GM23338 (cell line): ENCODE measurements around the gene ZDHHC17. TPM values are rescaled to one million over a fixed set of nuclear protein-coding genes. Genes with fewer than 3 reads are reported as not detected.

ENCODE experiments used
- ATAC-seq: fragments of 200-7000 bp; cut with Tn5 transposase; 3 replicates; pipeline ENCODE4 v1.9.1; 2020
- DNase-seq: peaks from one replicate; pipeline ENCODE4 v3.0.0-alpha.2; 2015; ENCODE audit warnings: low spot score
- H2AFZ ChIP-seq: fragments of 200-600 bp; sonication (generic); 2 replicates; pipeline ENCODE4 v1.8.0; 2016; ENCODE audit warnings: antibody characterized with exemption, mild to moderate bottlenecking, moderate library complexity
- H3F3A ChIP-seq: fragments of 200-600 bp; sonication (generic); replicated peaks from 2 replicates; pipeline ENCODE4 v1.8.0; 2017; ENCODE audit warnings: antibody characterized with exemption, mixed run types, low read depth
- H3K27ac ChIP-seq: fragments of 200-600 bp; sonication (generic); 2 replicates; pipeline ENCODE4 v1.6.1; 2016; ENCODE audit warnings: low read depth
- H3K27me3 ChIP-seq: fragments of 200-600 bp; sonication (generic); 2 replicates; pipeline ENCODE4 v1.8.0; 2016; ENCODE audit warnings: mild to moderate bottlenecking, mixed run types, moderate library complexity; ENCODE audit not compliant: insufficient read depth
- H3K36me3 ChIP-seq: fragments of 200-600 bp; sonication (generic); 2 replicates; pipeline ENCODE4 v1.8.0; 2016; ENCODE audit warnings: mild to moderate bottlenecking; ENCODE audit not compliant: insufficient read depth
- H3K4me1 ChIP-seq: fragments of 200-600 bp; sonication (generic); 2 replicates; pipeline ENCODE4 v1.8.0; 2016; ENCODE audit warnings: mild to moderate bottlenecking, moderate library complexity; ENCODE audit not compliant: insufficient read depth
- H3K4me2 ChIP-seq: fragments of 200-600 bp; sonication (generic); 2 replicates; pipeline ENCODE4 v1.7.1; 2017; ENCODE audit warnings: mixed run types
- H3K4me3 ChIP-seq: fragments of 200-600 bp; sonication (generic); 2 replicates; pipeline ENCODE4 v1.6.1; 2016; ENCODE audit warnings: mixed run types
- H3K79me2 ChIP-seq: fragments of 200-600 bp; sonication (generic); replicated peaks from 2 replicates; pipeline ENCODE4 v1.8.0; 2017; ENCODE audit warnings: mild to moderate bottlenecking; ENCODE audit not compliant: insufficient read depth
- H3K9me2 ChIP-seq: fragments of 200-600 bp; sonication (generic); 2 replicates; pipeline ENCODE4 v1.8.0; 2017; ENCODE audit not compliant: insufficient read depth
- H4K20me1 ChIP-seq: fragments of 200-600 bp; sonication (generic); replicated peaks from 2 replicates; pipeline ENCODE4 v1.8.0; 2017; ENCODE audit warnings: mild to moderate bottlenecking; ENCODE audit not compliant: insufficient read depth
- H3K27ac Mint-ChIP-seq: 2 replicates; pipeline ENCODE4 v1.8.0; 2020; ENCODE audit warnings: inconsistent platforms, mild to moderate bottlenecking, moderate library complexity, mixed read lengths
- H3K27me3 Mint-ChIP-seq: 3 replicates; pipeline ENCODE4 v1.8.0; 2022; ENCODE audit warnings: low read depth, mild to moderate bottlenecking, moderate library complexity, mixed read lengths, inconsistent platforms; ENCODE audit not compliant: insufficient read depth, poor library complexity
- H3K36me3 Mint-ChIP-seq: 3 replicates; pipeline ENCODE4 v1.8.0; 2021; ENCODE audit warnings: low read depth, mild to moderate bottlenecking, inconsistent platforms, moderate library complexity, mixed read lengths
- H3K4me1 Mint-ChIP-seq: 3 replicates; pipeline ENCODE4 v1.8.0; 2020; ENCODE audit warnings: mild to moderate bottlenecking, inconsistent platforms, mixed read lengths
- H3K4me3 Mint-ChIP-seq: 3 replicates; pipeline ENCODE4 v1.8.0; 2021; ENCODE audit warnings: moderate library complexity, mild to moderate bottlenecking, inconsistent platforms, mixed read lengths
- H3K9me3 Mint-ChIP-seq: 3 replicates; pipeline ENCODE4 v1.8.0; 2020; ENCODE audit warnings: moderate library complexity, mild to moderate bottlenecking, inconsistent platforms, mixed read lengths
- CREB1 ChIP-seq: fragments of 250-450 bp; sonication (Bioruptor Pico); IDR thresholded peaks from 2 replicates; pipeline ENCODE4 v1.5.0; 2020; ENCODE audit warnings: low read depth, mild to moderate bottlenecking, moderate library complexity
- CTCF ChIP-seq, 2 experiments: fragments of 200-600 bp in 1 of 2; sonication (generic) in 1 of 2; conservative IDR thresholded peaks; 2 replicates each; pipeline versions ENCODE4 v1.5.1 to v1.6.1; 2016 to 2017; ENCODE audit warnings: antibody characterized with exemption in 2 of 2, low read depth in 2 of 2, mild to moderate bottlenecking in 2 of 2, moderate library complexity in 1 of 2
- ETS1 ChIP-seq: IDR thresholded peaks from 2 replicates; pipeline ENCODE4 v1.6.1; 2016; ENCODE audit warnings: antibody characterized with exemption
- EZH2phosphoT487 ChIP-seq: fragments of 200-600 bp; sonication (generic); IDR thresholded peaks from one replicate; pipeline ENCODE4 v1.8.1; 2018; ENCODE audit warnings: antibody characterized with exemption; ENCODE audit not compliant: unreplicated experiment
- JUNB ChIP-seq: IDR thresholded peaks from one replicate; pipeline ENCODE4 v1.6.1; 2016; ENCODE audit warnings: antibody characterized with exemption; ENCODE audit not compliant: unreplicated experiment
- POLR2AphosphoS5 ChIP-seq: IDR thresholded peaks from 2 replicates; pipeline ENCODE4 v1.6.1; 2016; ENCODE audit warnings: antibody characterized with exemption, low read depth
- REST ChIP-seq: IDR thresholded peaks from one replicate; pipeline ENCODE4 v1.6.1; 2018; ENCODE audit warnings: antibody characterized with exemption; ENCODE audit not compliant: unreplicated experiment
- STAT1 ChIP-seq: IDR thresholded peaks from one replicate; pipeline ENCODE4 v1.6.1; 2016; ENCODE audit warnings: antibody characterized with exemption; ENCODE audit not compliant: unreplicated experiment
- ZNF331 ChIP-seq: fragments of 250-450 bp; sonication (Bioruptor Pico); IDR thresholded peaks from 2 replicates; pipeline ENCODE4 v1.5.0; 2020; ENCODE audit warnings: low read depth, mild to moderate bottlenecking, moderate library complexity
- polyA plus RNA-seq: library from polyadenylated mRNA; unstranded; fragments of >200 nt; fragmentation: Nextera tagmentation; extraction: Ambion mirVana; gene quantifications from 2 replicates; pipeline ENCODE4 v1.2.1, GENCODE V29; 2016
- total RNA-seq: library from RNA; depleted of rRNA; stranded (reverse); fragments of >200 nt; shearing (Covaris generic); gene quantifications from 2 replicates; pipeline ENCODE4 v1.2.3, GENCODE V29; 2014

Gene ZDHHC17
- total and polyA plus RNA-seq, 2 experiments from 2014 or later: 15.7 to 43.5 TPM

- H3F3A ChIP-seq: peaks cover 3% of the 10 kb centered on the region; the same call in 1 of the 2 replicates
- no peaks in the 10 kb centered on the region for H3K9me3 Mint-ChIP-seq
- DNase-seq (peak; percentile 97), ATAC-seq (peak; percentile 88)
- H3K79me2 ChIP-seq: peaks cover 36% of the 10 kb centered on the region
- H3K4me1 Mint-ChIP-seq: peaks cover 43% of the 10 kb centered on the region
- peak within 1 kb of the TSS; percentile 95 for H3K4me3 Mint-ChIP-seq
- peaks cover 12% of the 10 kb centered on the region for H3K27me3 Mint-ChIP-seq
- peak within 1 kb of the TSS; percentile 96 for H2AFZ ChIP-seq
- no peaks in the 10 kb centered on the region for H3K9me2 ChIP-seq
- H3K27ac ChIP-seq: peak within 1 kb of the TSS; percentile 99
- peaks cover 4% of the 10 kb centered on the region; the same call in 2 of the 3 replicates for H3K36me3 Mint-ChIP-seq
- H3K27ac Mint-ChIP-seq: peak within 1 kb of the TSS; percentile 97
- peaks cover 8% of the 10 kb centered on the region; the same call in 1 of the 2 replicates for H4K20me1 ChIP-seq
- peaks cover 25% of the 10 kb centered on the region for H3K4me1 ChIP-seq
- TF ChIP-seq POLR2AphosphoS5: peak; percentile 98
- no peak for TF ChIP-seq REST
- peak; percentile 4 to 46; a peak in 1 of 4 replicates for TF ChIP-seq CTCF (conservative IDR thresholded peaks at IDR 0.05; ENCODE audit: low read depth in 2 of 2)
- no peak for TF ChIP-seq EZH2phosphoT487
- TF ChIP-seq ETS1: no peak
- TF ChIP-seq ZNF331 (CRISPR knock-in tag): no peak
- TF ChIP-seq STAT1: no peak
- TF ChIP-seq JUNB: no peak
- TF ChIP-seq CREB1 (CRISPR knock-in tag): 0 out of 2 replicates have a peak, but pooled peaks have one; percentile 1
- H3K27me3 ChIP-seq: no peaks in the 10 kb centered on the region
- no peaks in the 10 kb centered on the region for H3K36me3 ChIP-seq
- peak within 1 kb of the TSS; percentile 95 for H3K4me3 ChIP-seq
- peak within 1 kb of the TSS; percentile 86 for H3K4me2 ChIP-seq
These were observed 115.2 kb downstream of the ZDHHC17 start, which contains the start of gene CSRP2 for GRCh38 chr12:76878899-76879709. Gene CSRP2, minus strand, starts transcription at chr12:76879019. Its CDS starts 12,759 bp downstream, at chr12:76866260.
